NT2/D1 (cell line): ENCODE data around the gene HAUS5.
"Not testable (repeated sequence)": the region's sequence is repeated elsewhere in the genome, so short reads cannot be mapped to it uniquely, and the experiment has no call there.

Source experiments
- DNase-seq: peaks from one replicate; pipeline ENCODE4 v3.0.0-alpha.2; 2011; ENCODE audit warnings: low read depth, low spot score
- H3K27me3 ChIP-seq: 2 replicates; pipeline ENCODE4 v1.6.0; 2011; ENCODE audit warnings: mild to moderate bottlenecking; ENCODE audit not compliant: insufficient read length, insufficient read depth
- H3K36me3 ChIP-seq: 2 replicates; pipeline ENCODE4 v1.6.1; 2011; ENCODE audit warnings: mild to moderate bottlenecking, low read length, mixed read lengths; ENCODE audit not compliant: insufficient read depth, insufficient read length
- H3K4me1 ChIP-seq: 2 replicates; pipeline ENCODE4 v1.5.1; 2011; ENCODE audit not compliant: insufficient read depth, insufficient read length
- H3K4me3 ChIP-seq: 2 replicates; pipeline ENCODE4 v1.5.1; 2011; ENCODE audit warnings: low read depth; ENCODE audit not compliant: insufficient read length
- H3K9ac ChIP-seq: 2 replicates; pipeline ENCODE4 v1.6.0; 2011; ENCODE audit warnings: low read depth; ENCODE audit not compliant: insufficient read length
- H3K9me3 ChIP-seq: 2 replicates; pipeline ENCODE4 v1.5.1; 2011; ENCODE audit warnings: mild to moderate bottlenecking, low read length; ENCODE audit not compliant: insufficient read depth
- SUZ12 ChIP-seq: IDR thresholded peaks from 2 replicates; pipeline ENCODE4 v1.6.1; 2011; ENCODE audit not compliant: insufficient read length, insufficient read depth; ENCODE audit errors: extremely low read depth
- YY1 ChIP-seq: IDR thresholded peaks from 2 replicates; pipeline ENCODE4 v1.6.1; 2011; ENCODE audit not compliant: insufficient read length, insufficient read depth
- ZNF274 ChIP-seq: IDR thresholded peaks from 2 replicates; pipeline ENCODE4 v1.6.1; 2011; ENCODE audit warnings: mild to moderate bottlenecking, low read depth, low read length

Gene HAUS5

DNA sequence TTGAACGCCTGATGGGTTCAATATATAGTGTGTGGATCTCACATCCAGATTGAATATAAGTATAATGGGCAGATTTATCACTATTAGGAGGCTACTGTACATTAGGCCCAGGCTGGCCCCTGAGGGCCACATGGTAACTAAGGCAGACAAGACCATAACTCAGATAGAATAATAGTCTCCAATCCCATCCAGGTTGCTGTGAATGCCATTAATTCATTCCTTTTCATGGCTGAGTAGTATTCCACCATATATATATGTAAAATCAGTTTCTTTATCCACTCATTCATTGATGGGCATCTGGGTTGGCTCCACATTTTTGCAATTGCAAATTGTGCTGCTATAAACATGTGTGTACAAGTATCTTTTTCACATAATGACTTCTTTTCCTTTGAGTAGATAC is 34.6 kb upstream of the HAUS5 start:
- Histone ChIP-seq H3K4me1 (no peaks in the 10 kb centered on the region), H3K27me3 (no peaks in the 10 kb centered on the region), H3K9me3 (peaks cover 29% of the 10 kb centered on the region), H3K36me3 (no peaks in the 10 kb centered on the region), H3K4me3 (no peak overlapping the region), H3K9ac (no peak overlapping the region)
- DNase-seq = no peak
- no peak for TF ChIP-seq ZNF274
- no peak for TF ChIP-seq YY1
- TF ChIP-seq SUZ12 = no peak

DNA sequence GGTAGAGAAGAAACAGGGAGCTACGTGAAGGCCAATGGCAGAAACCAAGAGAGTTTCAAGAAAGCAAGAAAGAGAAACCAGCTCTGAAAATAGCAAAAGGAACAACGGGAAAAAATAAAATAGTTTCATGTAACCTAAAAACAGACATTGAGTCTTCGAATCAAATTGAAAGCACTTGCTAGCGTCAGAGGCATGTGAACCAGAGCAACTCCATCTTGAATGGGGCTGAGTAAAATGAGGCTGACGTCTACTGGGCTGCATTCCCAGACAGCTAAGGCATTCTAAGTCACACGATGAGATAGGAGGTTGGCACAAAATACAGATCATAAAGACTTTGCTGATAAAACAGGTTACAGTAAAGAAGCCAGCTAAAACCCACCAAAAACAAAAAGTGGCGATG is 33.8 kb upstream of the HAUS5 start:
- no peaks in the 10 kb centered on the region for H3K36me3 ChIP-seq
- TF ChIP-seq SUZ12 = no peak
- no peaks in the 10 kb centered on the region for H3K4me1 ChIP-seq
- no peak for DNase-seq
- H3K9ac ChIP-seq = no peak overlapping the region
- H3K9me3 ChIP-seq = peaks cover 29% of the 10 kb centered on the region
- no peak overlapping the region for H3K4me3 ChIP-seq
- no peaks in the 10 kb centered on the region for H3K27me3 ChIP-seq

DNA sequence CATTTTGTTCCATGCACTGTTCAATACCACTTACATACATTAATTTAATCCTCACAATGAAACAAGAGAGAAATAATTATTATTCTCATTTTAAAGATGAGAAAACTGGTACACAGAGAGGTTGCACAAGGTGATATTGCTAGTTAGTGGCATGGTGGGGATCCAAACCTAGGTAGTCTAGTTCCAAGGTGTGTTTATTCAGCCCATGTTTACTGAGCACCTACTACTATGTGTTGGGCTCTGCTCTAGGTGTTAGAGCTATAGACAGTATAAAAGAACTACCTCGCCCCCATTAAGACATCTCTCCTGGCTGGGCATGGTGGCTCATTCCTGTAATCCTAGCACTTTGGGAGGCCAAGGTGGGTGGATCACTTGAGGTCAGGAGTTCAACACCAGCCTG is 29.8 kb upstream of the HAUS5 start:
- no peak for DNase-seq
- Histone ChIP-seq H3K4me3 (no peak overlapping the region), H3K36me3 (no peaks in the 10 kb centered on the region), H3K9ac (no peak overlapping the region), H3K4me1 (no peaks in the 10 kb centered on the region), H3K27me3 (peaks cover 2% of the 10 kb centered on the region), H3K9me3 (peaks cover 7% of the 10 kb centered on the region)
- TF ChIP-seq YY1 = no peak
- TF ChIP-seq ZNF274 = no peak

- DNase-seq = no peak
- Histone ChIP-seq H3K9me3 (peaks cover 4% of the 10 kb centered on the region; the same call in 1 of the 2 replicates), H3K36me3 (no peaks in the 10 kb centered on the region), H3K9ac (no peak within 1 kb of the TSS), H3K4me3 (no peak within 1 kb of the TSS), H3K4me1 (no peaks in the 10 kb centered on the region), H3K27me3 (peaks cover 2% of the 10 kb centered on the region)
- no peak for TF ChIP-seq YY1
- no peak for TF ChIP-seq SUZ12
- no peak for TF ChIP-seq ZNF274
Measured at GRCh38 chr19:35585848-35586247, 26.7 kb upstream of the HAUS5 start, which contains the start of gene PMIS2. TSS of gene PMIS2 (plus strand) at chr19:35586173. CDS start at chr19:35586260, 87 bp downstream.

DNA sequence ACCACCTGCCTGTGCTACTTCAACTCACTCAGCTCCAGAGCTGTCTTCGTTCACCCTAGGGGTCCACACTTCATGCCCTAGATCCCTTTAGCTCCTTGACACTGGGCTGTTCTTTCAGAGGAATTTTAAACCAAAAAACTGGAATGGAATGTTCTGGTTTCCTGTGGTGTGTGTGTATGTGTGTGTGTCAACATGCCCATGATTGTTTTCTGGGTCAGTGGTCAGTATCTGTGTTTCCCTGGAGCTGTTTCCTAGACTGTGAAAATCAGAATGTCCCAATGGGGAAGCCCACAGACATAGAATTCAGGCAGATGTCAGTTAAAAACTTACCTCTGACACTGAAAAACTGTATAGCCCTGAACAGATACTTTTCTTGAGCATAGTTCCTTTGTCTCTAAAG is 25.2 kb upstream of the HAUS5 start:
- Histone ChIP-seq H3K4me1 (no peaks in the 10 kb centered on the region), H3K27me3 (peaks cover 2% of the 10 kb centered on the region), H3K9me3 (peaks cover 4% of the 10 kb centered on the region; the same call in 1 of the 2 replicates), H3K36me3 (no peaks in the 10 kb centered on the region), H3K4me3 (no peak overlapping the region), H3K9ac (no peak overlapping the region)
- TF ChIP-seq YY1 (no peak), SUZ12 (no peak), ZNF274 (no peak)
- DNase-seq = no peak

DNA sequence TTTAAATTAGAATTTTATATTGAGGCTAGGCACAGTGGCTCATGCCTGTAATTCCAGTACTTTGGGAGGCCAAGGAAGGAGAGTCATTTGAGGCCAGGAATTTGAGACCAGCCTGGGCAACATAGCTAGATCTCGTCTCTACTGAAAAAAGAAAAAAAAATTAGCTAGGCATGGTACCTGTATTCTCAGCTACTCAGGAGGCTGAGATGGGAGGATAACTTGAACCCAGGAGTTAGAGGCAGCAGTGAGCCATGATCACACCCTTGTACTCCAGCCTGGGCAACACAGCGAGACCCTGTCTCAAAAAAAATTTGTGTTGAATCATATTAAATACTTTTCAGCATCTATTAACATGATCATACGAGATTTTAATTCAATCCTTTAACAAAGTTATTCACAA is 21.7 kb upstream of the HAUS5 start:
- no peak for TF ChIP-seq YY1
- no peak for TF ChIP-seq ZNF274
- no peak for TF ChIP-seq SUZ12
- no peaks in the 10 kb centered on the region for H3K27me3 ChIP-seq
- no peaks in the 10 kb centered on the region for H3K4me1 ChIP-seq
- H3K9me3 ChIP-seq = peaks cover 2% of the 10 kb centered on the region; the same call in 1 of the 2 replicates
- H3K4me3 ChIP-seq = no peak overlapping the region
- DNase-seq = no peak
- no peaks in the 10 kb centered on the region for H3K36me3 ChIP-seq
- H3K9ac ChIP-seq = no peak overlapping the region

GRCh38 chr19:35592226-35592625 is 20.3 kb upstream of the HAUS5 start:
- H3K27me3 ChIP-seq = no peaks in the 10 kb centered on the region
- peak; percentile 36 for DNase-seq
- H3K36me3 ChIP-seq = no peaks in the 10 kb centered on the region
- TF ChIP-seq ZNF274 (no peak), YY1 (no peak), SUZ12 (no peak)
- no peaks in the 10 kb centered on the region for H3K9me3 ChIP-seq
- H3K9ac ChIP-seq = no peak overlapping the region
- no peak overlapping the region for H3K4me3 ChIP-seq
- no peaks in the 10 kb centered on the region for H3K4me1 ChIP-seq

GRCh38 chr19:35595026-35595425 is 17.5 kb upstream of the HAUS5 start:
- H3K9me3 ChIP-seq, H3K27me3 ChIP-seq, H3K4me1 ChIP-seq: not testable (repeated sequence)

More at GRCh38 chr19:35595026-35595425, 17.5 kb upstream of the HAUS5 start:
- not testable (repeated sequence) for H3K36me3 ChIP-seq, H3K9ac ChIP-seq, H3K4me3 ChIP-seq, DNase-seq
